ENCODE results near the gene SLC10A7. TPM values are rescaled to one million over a fixed set of nuclear protein-coding genes. Genes with fewer than 3 reads are reported as not detected.

The SLC10A7 gene
- total and polyA plus RNA-seq, 2 of the 13 experiments (the other 11 are each of a cell fraction or from before 2014, with no cell fraction given): 18.5 to 18.8 TPM

DNA sequence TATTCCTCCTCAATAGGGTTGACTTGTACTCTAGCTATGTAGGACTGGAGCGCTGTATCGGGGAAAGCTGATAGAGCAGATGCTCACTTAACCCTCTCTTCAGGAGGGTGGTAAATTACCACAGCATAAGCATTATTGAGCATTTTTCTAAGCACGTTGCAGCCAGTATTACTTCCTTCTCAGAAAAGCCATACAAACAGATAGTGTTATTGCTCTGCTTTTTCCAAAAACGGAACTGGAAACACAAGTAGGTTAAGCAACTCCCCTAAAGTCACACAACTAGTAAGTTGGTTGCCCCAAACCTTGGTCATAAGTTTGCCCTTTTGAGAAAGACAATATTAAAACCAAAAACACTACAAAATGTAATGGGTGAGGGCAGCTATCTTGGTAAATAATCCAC, 233.5 kb downstream of the SLC10A7 start:
- in situ Hi-C loops (cut with HindIII; ENCODE audit: extremely low pct_ligation_motif_present, low pct_unique_long_range_greater_than_20kb): no loop called here
- Histone ChIP-seq H3K9me3 (ENCODE audit: low read length) (no peaks in the 10 kb centered on the region), H3K9ac (ENCODE audit: insufficient read depth, low read depth, low read length) (no peak overlapping the region), H3K4me2 (ENCODE audit: low read depth, low read length) (no peak overlapping the region), H3K4me3 (replicated peaks in 1 of 3; ENCODE audit: insufficient read depth in 1 of 3, low read depth in 2 of 3, low read length in 3 of 3) (no peak overlapping the region), H3K79me2 (ENCODE audit: insufficient read depth, low read length) (no peaks in the 10 kb centered on the region), H3K4me1 (ENCODE audit: insufficient read depth, low read length) (no peaks in the 10 kb centered on the region), H3K27me3 (ENCODE audit: control insufficient read depth in 1 of 2, insufficient read depth in 2 of 2, low read length in 2 of 2) (no peaks in the 10 kb centered on the region), H2AFZ (ENCODE audit: low read length) (no peak overlapping the region), H3K36me3 (replicated peaks in 1 of 2; ENCODE audit: control insufficient read depth in 1 of 2, insufficient read depth in 2 of 2, low read length in 2 of 2) (0 out of 5 replicates have a peak, but pooled peaks cover 0 to 3% of the 10 kb centered on the region in 2 experiments), H4K20me1 (ENCODE audit: insufficient read depth, low read length) (no peaks in the 10 kb centered on the region), H3K27ac (ENCODE audit: extremely low read length, insufficient read depth, low read length) (no peak overlapping the region)
- ChIA-PET CTCF (ENCODE audit: low intra/inter-chr PET ratio, low total read pairs) (no interaction called here), POLR2A (no interaction called here)
- ATAC-seq (no peak), FAIRE-seq (no peak), DNase-seq (ENCODE audit: low spot score) (no peak)
- BruUV-seq (replicated peaks): no TSS peak
- no peak for TF ChIP-seq FOXK2 (IDR thresholded peaks at IDR 0.05)
- no peak for TF ChIP-seq TCF12 (IDR thresholded peaks at IDR 0.05)
- no peak for TF ChIP-seq TCF12 (CRISPR knock-in tag; IDR thresholded peaks at IDR 0.05)
- no peak for TF ChIP-seq FLYWCH1 (CRISPR knock-in tag; IDR thresholded peaks at IDR 0.05)
- TF ChIP-seq HOXA5 (CRISPR knock-in tag; IDR thresholded peaks at IDR 0.05): no peak
- TF ChIP-seq, protein P1, sequence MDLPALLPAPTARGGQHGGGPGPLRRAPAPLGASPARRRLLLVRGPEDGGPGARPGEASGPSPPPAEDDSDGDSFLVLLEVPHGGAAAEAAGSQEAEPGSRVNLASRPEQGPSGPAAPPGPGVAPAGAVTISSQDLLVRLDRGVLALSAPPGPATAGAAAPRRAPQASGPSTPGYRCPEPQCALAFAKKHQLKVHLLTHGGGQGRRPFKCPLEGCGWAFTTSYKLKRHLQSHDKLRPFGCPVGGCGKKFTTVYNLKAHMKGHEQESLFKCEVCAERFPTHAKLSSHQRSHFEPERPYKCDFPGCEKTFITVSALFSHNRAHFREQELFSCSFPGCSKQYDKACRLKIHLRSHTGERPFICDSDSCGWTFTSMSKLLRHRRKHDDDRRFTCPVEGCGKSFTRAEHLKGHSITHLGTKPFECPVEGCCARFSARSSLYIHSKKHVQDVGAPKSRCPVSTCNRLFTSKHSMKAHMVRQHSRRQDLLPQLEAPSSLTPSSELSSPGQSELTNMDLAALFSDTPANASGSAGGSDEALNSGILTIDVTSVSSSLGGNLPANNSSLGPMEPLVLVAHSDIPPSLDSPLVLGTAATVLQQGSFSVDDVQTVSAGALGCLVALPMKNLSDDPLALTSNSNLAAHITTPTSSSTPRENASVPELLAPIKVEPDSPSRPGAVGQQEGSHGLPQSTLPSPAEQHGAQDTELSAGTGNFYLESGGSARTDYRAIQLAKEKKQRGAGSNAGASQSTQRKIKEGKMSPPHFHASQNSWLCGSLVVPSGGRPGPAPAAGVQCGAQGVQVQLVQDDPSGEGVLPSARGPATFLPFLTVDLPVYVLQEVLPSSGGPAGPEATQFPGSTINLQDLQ (CRISPR knock-in tag; IDR thresholded peaks at IDR 0.05): no peak
- TF ChIP-seq, protein P2, sequence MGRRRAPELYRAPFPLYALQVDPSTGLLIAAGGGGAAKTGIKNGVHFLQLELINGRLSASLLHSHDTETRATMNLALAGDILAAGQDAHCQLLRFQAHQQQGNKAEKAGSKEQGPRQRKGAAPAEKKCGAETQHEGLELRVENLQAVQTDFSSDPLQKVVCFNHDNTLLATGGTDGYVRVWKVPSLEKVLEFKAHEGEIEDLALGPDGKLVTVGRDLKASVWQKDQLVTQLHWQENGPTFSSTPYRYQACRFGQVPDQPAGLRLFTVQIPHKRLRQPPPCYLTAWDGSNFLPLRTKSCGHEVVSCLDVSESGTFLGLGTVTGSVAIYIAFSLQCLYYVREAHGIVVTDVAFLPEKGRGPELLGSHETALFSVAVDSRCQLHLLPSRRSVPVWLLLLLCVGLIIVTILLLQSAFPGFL (CRISPR knock-in tag; IDR thresholded peaks at IDR 0.05): no peak
- no peak for TF ChIP-seq ZNF468 (CRISPR knock-in tag; IDR thresholded peaks at IDR 0.05)
- TF ChIP-seq EED (CRISPR knock-in tag; IDR thresholded peaks at IDR 0.05): no peak
- TF ChIP-seq GATAD2A (CRISPR knock-in tag; IDR thresholded peaks at IDR 0.05): no peak
- no peak for TF ChIP-seq FOXM1 (CRISPR knock-in tag; IDR thresholded peaks at IDR 0.05)
- no peak for TF ChIP-seq ZNF841 (CRISPR knock-in tag; IDR thresholded peaks at IDR 0.05; ENCODE audit: borderline replicate concordance)
- TF ChIP-seq GATAD1 (CRISPR knock-in tag; IDR thresholded peaks at IDR 0.05): no peak
- TF ChIP-seq AGO2 (optimal IDR thresholded peaks at IDR 0.05; ENCODE audit: low read depth, low read length): no peak
- TF ChIP-seq, protein P3, sequence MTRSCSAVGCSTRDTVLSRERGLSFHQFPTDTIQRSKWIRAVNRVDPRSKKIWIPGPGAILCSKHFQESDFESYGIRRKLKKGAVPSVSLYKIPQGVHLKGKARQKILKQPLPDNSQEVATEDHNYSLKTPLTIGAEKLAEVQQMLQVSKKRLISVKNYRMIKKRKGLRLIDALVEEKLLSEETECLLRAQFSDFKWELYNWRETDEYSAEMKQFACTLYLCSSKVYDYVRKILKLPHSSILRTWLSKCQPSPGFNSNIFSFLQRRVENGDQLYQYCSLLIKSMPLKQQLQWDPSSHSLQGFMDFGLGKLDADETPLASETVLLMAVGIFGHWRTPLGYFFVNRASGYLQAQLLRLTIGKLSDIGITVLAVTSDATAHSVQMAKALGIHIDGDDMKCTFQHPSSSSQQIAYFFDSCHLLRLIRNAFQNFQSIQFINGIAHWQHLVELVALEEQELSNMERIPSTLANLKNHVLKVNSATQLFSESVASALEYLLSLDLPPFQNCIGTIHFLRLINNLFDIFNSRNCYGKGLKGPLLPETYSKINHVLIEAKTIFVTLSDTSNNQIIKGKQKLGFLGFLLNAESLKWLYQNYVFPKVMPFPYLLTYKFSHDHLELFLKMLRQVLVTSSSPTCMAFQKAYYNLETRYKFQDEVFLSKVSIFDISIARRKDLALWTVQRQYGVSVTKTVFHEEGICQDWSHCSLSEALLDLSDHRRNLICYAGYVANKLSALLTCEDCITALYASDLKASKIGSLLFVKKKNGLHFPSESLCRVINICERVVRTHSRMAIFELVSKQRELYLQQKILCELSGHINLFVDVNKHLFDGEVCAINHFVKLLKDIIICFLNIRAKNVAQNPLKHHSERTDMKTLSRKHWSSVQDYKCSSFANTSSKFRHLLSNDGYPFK (CRISPR knock-in tag; IDR thresholded peaks at IDR 0.05; ENCODE audit: borderline replicate concordance): no peak
- TF ChIP-seq, protein P4, sequence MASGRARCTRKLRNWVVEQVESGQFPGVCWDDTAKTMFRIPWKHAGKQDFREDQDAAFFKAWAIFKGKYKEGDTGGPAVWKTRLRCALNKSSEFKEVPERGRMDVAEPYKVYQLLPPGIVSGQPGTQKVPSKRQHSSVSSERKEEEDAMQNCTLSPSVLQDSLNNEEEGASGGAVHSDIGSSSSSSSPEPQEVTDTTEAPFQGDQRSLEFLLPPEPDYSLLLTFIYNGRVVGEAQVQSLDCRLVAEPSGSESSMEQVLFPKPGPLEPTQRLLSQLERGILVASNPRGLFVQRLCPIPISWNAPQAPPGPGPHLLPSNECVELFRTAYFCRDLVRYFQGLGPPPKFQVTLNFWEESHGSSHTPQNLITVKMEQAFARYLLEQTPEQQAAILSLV (CRISPR knock-in tag; IDR thresholded peaks at IDR 0.05; ENCODE audit: borderline replicate concordance): no peak
- TF ChIP-seq ZNF383 (CRISPR knock-in tag; IDR thresholded peaks at IDR 0.05; ENCODE audit: borderline replicate concordance): no peak
- TF ChIP-seq, protein P5, sequence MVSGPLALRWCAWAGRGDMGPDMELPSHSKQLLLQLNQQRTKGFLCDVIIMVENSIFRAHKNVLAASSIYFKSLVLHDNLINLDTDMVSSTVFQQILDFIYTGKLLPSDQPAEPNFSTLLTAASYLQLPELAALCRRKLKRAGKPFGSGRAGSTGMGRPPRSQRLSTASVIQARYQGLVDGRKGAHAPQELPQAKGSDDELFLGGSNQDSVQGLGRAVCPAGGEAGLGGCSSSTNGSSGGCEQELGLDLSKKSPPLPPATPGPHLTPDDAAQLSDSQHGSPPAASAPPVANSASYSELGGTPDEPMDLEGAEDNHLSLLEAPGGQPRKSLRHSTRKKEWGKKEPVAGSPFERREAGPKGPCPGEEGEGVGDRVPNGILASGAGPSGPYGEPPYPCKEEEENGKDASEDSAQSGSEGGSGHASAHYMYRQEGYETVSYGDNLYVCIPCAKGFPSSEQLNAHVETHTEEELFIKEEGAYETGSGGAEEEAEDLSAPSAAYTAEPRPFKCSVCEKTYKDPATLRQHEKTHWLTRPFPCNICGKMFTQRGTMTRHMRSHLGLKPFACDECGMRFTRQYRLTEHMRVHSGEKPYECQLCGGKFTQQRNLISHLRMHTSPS (CRISPR knock-in tag; IDR thresholded peaks at IDR 0.05; ENCODE audit: low read depth): no peak
- WGBS (ENCODE audit: low lambda C conversion rate): 67% methylated on average over 4 of the region's 4 CpGs
- intact Hi-C loops (cut with micrococcal nuclease; ENCODE audit: unreplicated experiment): no loop called here

Measured in HepG2 (cell line).